H1 (cell line): Measurements from ENCODE around the gene PLCB4. TPM values are rescaled to one million over a fixed set of nuclear protein-coding genes. Genes with fewer than 3 reads are reported as not detected.

Experiments used
- EGR1 ChIP-seq: IDR thresholded peaks from 2 replicates; pipeline ENCODE4 v1.6.1; 2011; ENCODE audit warnings: low read depth, low read length, borderline replicate concordance
- KDM5A ChIP-seq: fragments of 200-600 bp; IDR thresholded peaks from 2 replicates; pipeline ENCODE4 v1.7.1; 2012; ENCODE audit warnings: mild to moderate bottlenecking, low read length, inconsistent platforms, mixed read lengths
- RAD21 ChIP-seq, 2 experiments: IDR thresholded peaks in 1 of 2; conservative IDR thresholded peaks in 1 of 2; 2 replicates each; pipeline ENCODE4 v1.6.1; 2011; ENCODE audit warnings: low read depth in 2 of 2, low read length in 2 of 2, improper control_type of control experiment in 1 of 2, inconsistent platforms in 1 of 2, mild to moderate bottlenecking in 1 of 2, moderate library complexity in 1 of 2
- RBBP5 ChIP-seq: IDR thresholded peaks from 2 replicates; pipeline ENCODE4 v1.7.1; 2012; ENCODE audit warnings: low read depth, mild to moderate bottlenecking, inconsistent platforms, low read length, moderate library complexity, borderline replicate concordance
- SUZ12 ChIP-seq: fragments of 200-600 bp; sonication (generic); IDR thresholded peaks from 2 replicates; pipeline ENCODE4 v1.6.1; 2012; ENCODE audit warnings: mild to moderate bottlenecking, inconsistent platforms, low read length, moderate library complexity, mixed read lengths
- TBP ChIP-seq: IDR thresholded peaks from 2 replicates; pipeline ENCODE4 v1.6.1; 2011; ENCODE audit warnings: low read depth, low read length, improper control_type of control experiment
- ZNF274 ChIP-seq: IDR thresholded peaks from 2 replicates; pipeline ENCODE4 v1.7.0; 2012; ENCODE audit warnings: low read length, borderline replicate concordance; ENCODE audit errors: extremely low read depth
- polyA plus RNA-seq, 7 experiments: library from polyadenylated mRNA; depleted of rRNA in 3 of 7; stranded (reverse) in 5 of 7; unstranded in 2 of 7; fragments of >200 nt in 5 of 7; fragments of 200-250 nt in 2 of 7; gene quantifications; 1 replicate in 5 of 7; 2 replicates in 1 of 7; 4 replicates in 1 of 7; pipeline versions ENCODE4 v1.2.1 to v1.2.3, GENCODE V29; 2011 to 2013; ENCODE audit warnings: missing spikeins in 2 of 7, mixed read lengths in 2 of 7
- total RNA-seq: library from RNA; stranded (reverse); fragmentation: NEBNext Ultra II Directional; extraction: Animal tissue kit (Norgen Biotek cat#: 25700); gene quantifications from 2 replicates; pipeline ENCODE4 v1.2.1, GENCODE V29; 2021

Gene PLCB4
- total and polyA plus RNA-seq, 2 of the 8 experiments (the other 6 are each of a cell fraction or from before 2014, with no cell fraction given), result 3.2 to 14.1 TPM

GRCh38 chr20:9110916-9111432 is 42.1 kb downstream of the PLCB4 start (continued):
- TF ChIP-seq SUZ12, result no peak
- TF ChIP-seq EGR1, result no peak
- no peak for TF ChIP-seq RBBP5
- TF ChIP-seq TBP, result no peak
- no peak for TF ChIP-seq ZNF274
- no peak for TF ChIP-seq KDM5A
- TF ChIP-seq RAD21 (IDR thresholded peaks at IDR 0.05 in 1 of 2, conservative IDR thresholded peaks at IDR 0.05 in 1 of 2; ENCODE audit: low read depth in 2 of 2, low read length in 2 of 2), result no peak
